Ascending aorta (tissue), 2 donors: ENCODE measurements around the gene MRS2. TPM values are rescaled to one million over a fixed set of nuclear protein-coding genes. Genes with fewer than 3 reads are reported as not detected.

Experiments
- DNase-seq, 2 donors: peaks; one replicate each; pipeline ENCODE4 v3.0.0-alpha.2; 2019; ENCODE audit warnings: low spot score in 2 of 2
- H3K27ac ChIP-seq, 2 donors: fragments of 200-600 bp; sonication (generic); one replicate each; pipeline ENCODE4 v1.5.1; 2016 to 2017; ENCODE audit warnings: mild to moderate bottlenecking in 1 of 2
- H3K27me3 ChIP-seq: fragments of 200-600 bp; sonication (generic); one replicate; pipeline ENCODE4 v1.5.1; 2017
- H3K36me3 ChIP-seq, 2 donors: fragments of 200-600 bp; sonication (generic); one replicate each; pipeline ENCODE4 v1.5.1; 2016
- H3K4me1 ChIP-seq, 2 donors: fragments of 200-600 bp; sonication (generic); one replicate each; pipeline ENCODE4 v1.5.1; 2016 to 2017; ENCODE audit warnings: mild to moderate bottlenecking in 1 of 2
- H3K4me3 ChIP-seq, 2 donors: fragments of 200-600 bp; sonication (generic); one replicate each; pipeline ENCODE4 v1.5.1; 2016 to 2017; ENCODE audit warnings: mild to moderate bottlenecking in 1 of 2
- H3K9me3 ChIP-seq, 2 donors: fragments of 200-600 bp; sonication (generic); one replicate each; pipeline ENCODE4 v1.5.1; 2016
- CTCF ChIP-seq, 3 experiments: fragments of 200-600 bp in 2 of 3; fragments of 450-650 bp in 1 of 3; sonication (generic) in 2 of 3; IDR thresholded peaks; one replicate each; pipeline ENCODE4 v1.5.1; 2016 to 2019; ENCODE audit warnings: antibody characterized with exemption in 3 of 3, mild to moderate bottlenecking in 1 of 3, moderate library complexity in 1 of 3
- intact Hi-C: fragments of 100-400 bp; cut with DNase I; formaldehyde crosslinking; loops from one replicate; pipeline ENCODE4 v1.15.1; 2023
- total RNA-seq: library from RNA; depleted of rRNA; stranded (reverse); fragments of >200 nt; gene quantifications from one replicate; pipeline ENCODE4 v1.1.0, GENCODE V29; 2016

MRS2 gene
- total RNA-seq, 1 donor from 2014 or later, result 3.2 TPM

DNA sequence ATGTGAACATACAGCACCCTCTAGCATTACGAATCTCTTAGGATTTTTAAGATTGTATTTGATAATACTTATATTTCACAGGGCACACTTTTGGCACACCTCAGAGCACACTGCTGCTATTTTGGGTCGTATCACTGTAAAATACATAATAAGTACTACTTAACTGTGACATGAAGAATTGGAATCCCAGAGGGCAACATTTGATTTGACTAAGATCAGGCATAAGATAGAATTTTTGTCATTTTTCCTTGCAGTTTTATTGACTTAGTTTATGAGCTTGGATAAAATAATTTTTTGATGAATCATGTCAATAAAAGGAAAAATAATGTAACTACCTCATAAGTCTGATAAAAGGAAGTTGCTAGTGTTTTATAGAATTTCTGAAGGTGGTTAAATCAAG is 22.4 kb downstream of the MRS2 start:
- intact Hi-C loops, result no loop called here
- DNase-seq, result no peak
- TF ChIP-seq CTCF (IDR thresholded peaks at IDR 0.05), result no peak
- no peak overlapping the region for H3K4me3 ChIP-seq
- H3K27me3 ChIP-seq, result no peaks in the 10 kb centered on the region
- H3K9me3 ChIP-seq, result no peaks in the 10 kb centered on the region
- no peaks in the 10 kb centered on the region for H3K4me1 ChIP-seq
- peaks cover 40 to 53% of the 10 kb centered on the region in 2 donors for H3K36me3 ChIP-seq
- no peak overlapping the region for H3K27ac ChIP-seq

GRCh38 chr6:24426729-24427446 is 24.2 kb downstream of the MRS2 start:
- H3K27ac ChIP-seq, result no peak overlapping the region
- DNase-seq, result no peak
- no peaks in the 10 kb centered on the region for H3K4me1 ChIP-seq
- intact Hi-C loops, result no loop called here
- no peaks in the 10 kb centered on the region for H3K27me3 ChIP-seq
- H3K9me3 ChIP-seq, result no peaks in the 10 kb centered on the region
- H3K36me3 ChIP-seq, result peaks cover 29 to 40% of the 10 kb centered on the region in 2 donors
- no peak overlapping the region for H3K4me3 ChIP-seq
- no peak for TF ChIP-seq CTCF (IDR thresholded peaks at IDR 0.05)

- no peak overlapping the region for H3K4me3 ChIP-seq
- intact Hi-C loops, result no loop called here
- H3K9me3 ChIP-seq, result no peaks in the 10 kb centered on the region
- no peaks in the 10 kb centered on the region for H3K4me1 ChIP-seq
- DNase-seq, result no peak
- H3K36me3 ChIP-seq, result peaks cover 16 to 26% of the 10 kb centered on the region in 2 donors
- TF ChIP-seq CTCF (IDR thresholded peaks at IDR 0.05), result no peak
- H3K27ac ChIP-seq, result no peak overlapping the region
- H3K27me3 ChIP-seq, result no peaks in the 10 kb centered on the region
These were observed 25.9 kb downstream of the MRS2 start for GRCh38 chr6:24428615-24429014.

DNA sequence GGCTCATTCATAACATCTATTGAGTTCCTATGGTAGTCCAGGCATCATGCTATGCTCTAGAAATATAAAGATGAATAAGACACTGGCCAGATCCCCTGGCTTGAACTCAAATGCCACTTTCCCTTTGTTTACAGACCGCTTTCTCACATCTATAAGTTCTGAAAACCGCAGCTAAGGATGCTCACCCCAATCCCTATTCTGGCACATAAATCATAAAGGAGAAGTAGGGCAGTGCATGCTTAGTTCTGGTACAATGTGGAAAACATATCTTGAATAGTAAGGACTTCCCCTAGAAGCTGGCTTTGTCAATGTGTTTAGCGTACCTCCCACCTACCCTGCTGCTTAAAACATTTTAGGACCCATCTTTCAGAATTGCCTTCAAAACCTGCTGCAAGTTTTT is 26.4 kb downstream of the MRS2 start:
- no peak overlapping the region for H3K4me3 ChIP-seq
- no peak for TF ChIP-seq CTCF (IDR thresholded peaks at IDR 0.05)
- no peak for DNase-seq
- no peaks in the 10 kb centered on the region for H3K27me3 ChIP-seq
- no peak overlapping the region for H3K27ac ChIP-seq
- no peaks in the 10 kb centered on the region for H3K9me3 ChIP-seq
- intact Hi-C loops, result no loop called here
- H3K36me3 ChIP-seq, result peaks cover 11 to 21% of the 10 kb centered on the region in 2 donors
- H3K4me1 ChIP-seq, result no peaks in the 10 kb centered on the region

DNA sequence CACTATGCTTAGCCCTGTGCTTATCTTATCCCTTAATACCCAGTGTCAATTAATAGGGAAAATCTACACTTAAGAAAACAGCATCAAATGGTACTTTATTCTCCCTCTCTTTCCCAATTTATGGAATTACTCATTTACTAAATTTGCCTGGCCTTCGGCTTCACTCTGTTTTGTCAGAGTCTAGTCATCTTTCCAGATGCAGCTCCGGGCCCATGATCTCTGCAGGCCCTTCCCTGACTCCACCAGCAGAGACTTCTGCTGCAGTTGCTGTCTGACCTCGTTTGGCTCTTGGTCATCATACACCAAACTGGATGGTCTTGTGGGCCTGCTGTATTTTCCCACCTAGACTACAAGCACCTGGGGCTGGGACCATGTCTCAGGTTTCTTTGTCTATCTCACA is 27.4 kb downstream of the MRS2 start:
- intact Hi-C loops, result loop anchor here (2.0 to 5.0 kb wide), 2 partner anchors 67 to 265 kb away; no protein-coding TSS in a partner anchor
- no peak for TF ChIP-seq CTCF (IDR thresholded peaks at IDR 0.05)
- no peak overlapping the region for H3K4me3 ChIP-seq
- H3K9me3 ChIP-seq, result no peaks in the 10 kb centered on the region
- H3K36me3 ChIP-seq, result peaks cover 4 to 14% of the 10 kb centered on the region in 2 donors
- H3K27ac ChIP-seq, result no peak overlapping the region
- no peaks in the 10 kb centered on the region for H3K4me1 ChIP-seq
- no peaks in the 10 kb centered on the region for H3K27me3 ChIP-seq
- DNase-seq, result no peak
